ENCODE data around the gene ANKRD11.

The ANKRD11 gene

GRCh38 chr16:89288577-89288844 lies 201.8 kb downstream of the ANKRD11 start:
- no peak overlapping the region for H3K4me3 Mint-ChIP-seq
- peaks cover 24% of the 10 kb centered on the region for H3K36me3 Mint-ChIP-seq (ENCODE audit: low read depth)
- no peak overlapping the region for H3K27ac Mint-ChIP-seq
- no peaks in the 10 kb centered on the region for H3K9me3 Mint-ChIP-seq
- DNase-seq = no peak
- no peaks in the 10 kb centered on the region for H3K27me3 Mint-ChIP-seq
- ATAC-seq = no peak
- peaks cover 6% of the 10 kb centered on the region for H3K4me1 Mint-ChIP-seq

GRCh38 chr16:89287777-89288576 lies 202.4 kb downstream of the ANKRD11 start:
- DNase-seq (no peak), ATAC-seq (no peak)
- peaks cover 24% of the 10 kb centered on the region for H3K36me3 Mint-ChIP-seq (ENCODE audit: low read depth)
- no peak overlapping the region for H3K27ac Mint-ChIP-seq
- no peaks in the 10 kb centered on the region for H3K27me3 Mint-ChIP-seq
- H3K4me1 Mint-ChIP-seq = peaks cover 6% of the 10 kb centered on the region
- no peak overlapping the region for H3K4me3 Mint-ChIP-seq
- no peaks in the 10 kb centered on the region for H3K9me3 Mint-ChIP-seq

GRCh38 chr16:89286096-89286495 lies 204.3 kb downstream of the ANKRD11 start:
- ATAC-seq = no peak
- Mint-ChIP-seq H3K4me3 (no peak overlapping the region), H3K27ac (no peak overlapping the region), H3K36me3 (ENCODE audit: low read depth) (peaks cover 24% of the 10 kb centered on the region), H3K9me3 (no peaks in the 10 kb centered on the region), H3K4me1 (peaks cover 4% of the 10 kb centered on the region), H3K27me3 (no peaks in the 10 kb centered on the region)
- DNase-seq = no peak

GRCh38 chr16:89285381-89285780 lies 205.0 kb downstream of the ANKRD11 start:
- no peak overlapping the region for H3K27ac Mint-ChIP-seq
- H3K36me3 Mint-ChIP-seq (ENCODE audit: low read depth) = peaks cover 25% of the 10 kb centered on the region
- DNase-seq (no peak), ATAC-seq (no peak)
- H3K4me1 Mint-ChIP-seq = peaks cover 2% of the 10 kb centered on the region
- H3K4me3 Mint-ChIP-seq = no peak overlapping the region
- H3K27me3 Mint-ChIP-seq = no peaks in the 10 kb centered on the region
- H3K9me3 Mint-ChIP-seq = no peaks in the 10 kb centered on the region

- Mint-ChIP-seq H3K4me3 (no peak overlapping the region), H3K27ac (no peak overlapping the region), H3K4me1 (no peaks in the 10 kb centered on the region), H3K36me3 (ENCODE audit: low read depth) (peaks cover 20% of the 10 kb centered on the region), H3K9me3 (no peaks in the 10 kb centered on the region), H3K27me3 (no peaks in the 10 kb centered on the region)
- DNase-seq = no peak
- no peak for ATAC-seq
Observed at GRCh38 chr16:89283449-89283848, 206.9 kb downstream of the ANKRD11 start.

- no peak for ATAC-seq
- Mint-ChIP-seq H3K27ac (no peak overlapping the region), H3K36me3 (ENCODE audit: low read depth) (peaks cover 14% of the 10 kb centered on the region), H3K4me3 (no peak overlapping the region), H3K9me3 (no peaks in the 10 kb centered on the region), H3K27me3 (no peaks in the 10 kb centered on the region), H3K4me1 (no peaks in the 10 kb centered on the region)
- no peak for DNase-seq
Observed at GRCh38 chr16:89282523-89282922, 207.8 kb downstream of the ANKRD11 start.

- H3K4me1 Mint-ChIP-seq = no peaks in the 10 kb centered on the region
- no peaks in the 10 kb centered on the region for H3K27me3 Mint-ChIP-seq
- H3K9me3 Mint-ChIP-seq = no peaks in the 10 kb centered on the region
- H3K4me3 Mint-ChIP-seq = no peak overlapping the region
- ATAC-seq = no peak
- peaks cover 16% of the 10 kb centered on the region for H3K36me3 Mint-ChIP-seq (ENCODE audit: low read depth)
- no peak for DNase-seq
- H3K27ac Mint-ChIP-seq = no peak overlapping the region
Observed at GRCh38 chr16:89281829-89282228, 208.5 kb downstream of the ANKRD11 start.

GRCh38 chr16:89281189-89281577 lies 209.2 kb downstream of the ANKRD11 start:
- Mint-ChIP-seq H3K27ac (no peak overlapping the region), H3K27me3 (no peaks in the 10 kb centered on the region), H3K4me1 (no peaks in the 10 kb centered on the region), H3K9me3 (no peaks in the 10 kb centered on the region), H3K36me3 (ENCODE audit: low read depth) (peaks cover 15% of the 10 kb centered on the region), H3K4me3 (no peak overlapping the region)
- DNase-seq (no peak), ATAC-seq (no peak)

- peaks cover 18% of the 10 kb centered on the region for H3K36me3 Mint-ChIP-seq (ENCODE audit: low read depth)
- H3K9me3 Mint-ChIP-seq = no peaks in the 10 kb centered on the region
- no peaks in the 10 kb centered on the region for H3K27me3 Mint-ChIP-seq
- no peak overlapping the region for H3K27ac Mint-ChIP-seq
- no peak for DNase-seq
- no peak for ATAC-seq
- H3K4me1 Mint-ChIP-seq = no peaks in the 10 kb centered on the region
- no peak overlapping the region for H3K4me3 Mint-ChIP-seq
Observed at GRCh38 chr16:89280546-89281188, 209.7 kb downstream of the ANKRD11 start.

GRCh38 chr16:89279666-89280481 lies 210.5 kb downstream of the ANKRD11 start:
- no peak for ATAC-seq
- Mint-ChIP-seq H3K27me3 (no peaks in the 10 kb centered on the region), H3K27ac (no peak overlapping the region), H3K4me3 (no peak overlapping the region), H3K9me3 (no peaks in the 10 kb centered on the region), H3K36me3 (ENCODE audit: low read depth) (peaks cover 20% of the 10 kb centered on the region), H3K4me1 (no peaks in the 10 kb centered on the region)
- DNase-seq = no peak

GRCh38 chr16:89278441-89279240 lies 211.7 kb downstream of the ANKRD11 start:
- no peak for DNase-seq
- Mint-ChIP-seq H3K4me1 (no peaks in the 10 kb centered on the region), H3K27me3 (no peaks in the 10 kb centered on the region), H3K4me3 (no peak overlapping the region), H3K27ac (no peak overlapping the region), H3K9me3 (no peaks in the 10 kb centered on the region), H3K36me3 (ENCODE audit: low read depth) (peaks cover 22% of the 10 kb centered on the region)
- no peak for ATAC-seq

- DNase-seq (no peak), ATAC-seq (no peak)
- no peaks in the 10 kb centered on the region for H3K9me3 Mint-ChIP-seq
- peaks cover 26% of the 10 kb centered on the region for H3K36me3 Mint-ChIP-seq (ENCODE audit: low read depth)
- H3K4me3 Mint-ChIP-seq = no peak overlapping the region
- peak overlapping the region; percentile 45 for H3K27ac Mint-ChIP-seq
- no peaks in the 10 kb centered on the region for H3K4me1 Mint-ChIP-seq
- H3K27me3 Mint-ChIP-seq = no peaks in the 10 kb centered on the region
Observed at GRCh38 chr16:89277641-89278341, 212.6 kb downstream of the ANKRD11 start.

- DNase-seq (no peak), ATAC-seq (no peak)
- Mint-ChIP-seq H3K27me3 (no peaks in the 10 kb centered on the region), H3K9me3 (no peaks in the 10 kb centered on the region), H3K27ac (peak overlapping the region; percentile 45), H3K4me1 (no peaks in the 10 kb centered on the region), H3K36me3 (ENCODE audit: low read depth) (peaks cover 30% of the 10 kb centered on the region), H3K4me3 (no peak overlapping the region)
Observed at GRCh38 chr16:89277049-89277448, 213.3 kb downstream of the ANKRD11 start.

All from activated naive CD8-positive, alpha-beta T cell treated with anti-CD3 and anti-CD28 coated beads, Interleukin-2, amount 50 U/mL, for 24 hours (primary cell).